ENCODE results near the gene SPEN. TPM values are rescaled to one million over a fixed set of nuclear protein-coding genes. Genes with fewer than 3 reads are reported as not detected.

The SPEN gene
- total RNA-seq, 1 donor from 2014 or later, result 21.4 TPM

GRCh38 chr1:15983275-15983674, 135.8 kb downstream of the SPEN start:
- no peak for ATAC-seq
- DNase-seq (ENCODE audit: missing footprints), result no peak
- intact Hi-C loops (cut with DNase I), result no loop called here

- DNase-seq (ENCODE audit: missing footprints), result no peak
- intact Hi-C loops (cut with DNase I), result no loop called here
- no peak for ATAC-seq
Observed at GRCh38 chr1:15985611-15986297, 138.2 kb downstream of the SPEN start.

- no peak for DNase-seq (ENCODE audit: missing footprints)
- intact Hi-C loops (cut with DNase I), result no loop called here
- no peak for ATAC-seq
Observed at GRCh38 chr1:15988856-15989736, 141.6 kb downstream of the SPEN start.

- DNase-seq (ENCODE audit: missing footprints), result no peak
- intact Hi-C loops (cut with DNase I), result loop anchor here (5.0 kb wide), 1 partner anchor 197 kb away; no protein-coding TSS in a partner anchor
Observed at GRCh38 chr1:15989776-15990175, 142.3 kb downstream of the SPEN start.

More at GRCh38 chr1:15989776-15990175, 142.3 kb downstream of the SPEN start:
- no peak for ATAC-seq

Other genes with a start within 250 kb of the SPEN start
- 20.4 TPM for gene DDI2, start 230.2 kb upstream of the SPEN start, total RNA-seq
- gene PLEKHM2, start 163.4 kb upstream of the SPEN start, total RNA-seq, result 91.4 TPM
- gene SLC25A34, start 111.4 kb upstream of the SPEN start, total RNA-seq, result 57.2 TPM
- not detected for gene TMEM82, start 105.2 kb upstream of the SPEN start, total RNA-seq
- 97.6 TPM for gene FBLIM1, start 88.9 kb upstream of the SPEN start, total RNA-seq
- gene UQCRHL, start 40.1 kb upstream of the SPEN start, total RNA-seq, result 6.2 TPM
- 23.4 TPM for gene ZBTB17, start 128.4 kb downstream of the SPEN start, total RNA-seq
- 0.41 TPM for gene SRARP, start 156.5 kb downstream of the SPEN start, total RNA-seq
- 4,074 TPM for gene HSPB7, start 170.3 kb downstream of the SPEN start, total RNA-seq
- 0.19 TPM for gene CLCNKA, start 174.3 kb downstream of the SPEN start, total RNA-seq
- 2.2 TPM for gene CLCNKB, start 196.1 kb downstream of the SPEN start, total RNA-seq
- 5.9 TPM for gene FAM131C, start 225.9 kb downstream of the SPEN start, total RNA-seq